VCaP (cell line): ENCODE measurements around the gene GIT1.

Source experiments
- H3K27ac ChIP-seq: fragments of 450-650 bp; 2 replicates; pipeline ENCODE4 v1.5.1; 2017
- TF ChIP-seq, protein P1 (sequence below): fragments of 450-650 bp; conservative IDR thresholded peaks from 2 replicates; pipeline ENCODE4 v1.5.1; 2017; ENCODE audit warnings: mild to moderate bottlenecking, moderate library complexity

Gene GIT1

DNA sequence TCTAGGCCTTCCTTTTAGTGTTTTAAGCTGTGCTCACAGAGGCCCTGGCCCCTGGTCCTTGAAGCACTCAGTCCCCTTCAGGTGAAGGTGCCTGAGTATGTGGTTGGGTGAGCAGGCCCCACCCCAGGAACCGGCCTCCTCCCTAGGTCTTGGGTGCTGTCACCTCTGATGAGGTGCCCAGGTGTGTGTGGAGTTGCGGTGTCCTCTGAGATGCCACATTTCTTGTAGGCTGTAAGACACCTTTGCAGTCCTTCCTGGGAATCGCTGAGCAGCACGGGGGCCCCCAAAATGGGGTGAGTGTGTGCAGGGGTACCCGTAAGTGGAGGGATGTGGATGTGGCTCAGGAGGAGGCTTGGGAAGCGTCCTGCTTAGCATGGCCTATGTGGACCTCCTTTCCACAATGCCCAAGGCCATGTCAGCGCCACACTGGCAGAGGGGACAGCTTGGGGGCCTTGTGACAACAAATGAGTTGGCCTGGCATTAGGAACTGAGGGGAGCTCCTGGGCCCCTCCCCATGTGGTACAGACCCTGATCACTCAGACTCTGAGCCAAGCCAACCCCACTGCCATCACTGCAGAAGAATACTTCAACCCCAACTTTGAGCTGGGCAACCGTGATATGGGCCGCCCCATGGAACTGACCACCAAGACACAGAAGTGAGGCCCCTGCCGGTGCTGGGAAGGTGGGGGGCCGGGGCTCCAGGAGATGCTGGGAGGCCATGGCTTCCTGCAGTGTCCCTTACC lies 22.1 kb upstream of the GIT1 start:
- TF ChIP-seq, protein P1, sequence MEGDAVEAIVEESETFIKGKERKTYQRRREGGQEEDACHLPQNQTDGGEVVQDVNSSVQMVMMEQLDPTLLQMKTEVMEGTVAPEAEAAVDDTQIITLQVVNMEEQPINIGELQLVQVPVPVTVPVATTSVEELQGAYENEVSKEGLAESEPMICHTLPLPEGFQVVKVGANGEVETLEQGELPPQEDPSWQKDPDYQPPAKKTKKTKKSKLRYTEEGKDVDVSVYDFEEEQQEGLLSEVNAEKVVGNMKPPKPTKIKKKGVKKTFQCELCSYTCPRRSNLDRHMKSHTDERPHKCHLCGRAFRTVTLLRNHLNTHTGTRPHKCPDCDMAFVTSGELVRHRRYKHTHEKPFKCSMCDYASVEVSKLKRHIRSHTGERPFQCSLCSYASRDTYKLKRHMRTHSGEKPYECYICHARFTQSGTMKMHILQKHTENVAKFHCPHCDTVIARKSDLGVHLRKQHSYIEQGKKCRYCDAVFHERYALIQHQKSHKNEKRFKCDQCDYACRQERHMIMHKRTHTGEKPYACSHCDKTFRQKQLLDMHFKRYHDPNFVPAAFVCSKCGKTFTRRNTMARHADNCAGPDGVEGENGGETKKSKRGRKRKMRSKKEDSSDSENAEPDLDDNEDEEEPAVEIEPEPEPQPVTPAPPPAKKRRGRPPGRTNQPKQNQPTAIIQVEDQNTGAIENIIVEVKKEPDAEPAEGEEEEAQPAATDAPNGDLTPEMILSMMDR = no peak
- H3K27ac ChIP-seq = no peak overlapping the region

DNA sequence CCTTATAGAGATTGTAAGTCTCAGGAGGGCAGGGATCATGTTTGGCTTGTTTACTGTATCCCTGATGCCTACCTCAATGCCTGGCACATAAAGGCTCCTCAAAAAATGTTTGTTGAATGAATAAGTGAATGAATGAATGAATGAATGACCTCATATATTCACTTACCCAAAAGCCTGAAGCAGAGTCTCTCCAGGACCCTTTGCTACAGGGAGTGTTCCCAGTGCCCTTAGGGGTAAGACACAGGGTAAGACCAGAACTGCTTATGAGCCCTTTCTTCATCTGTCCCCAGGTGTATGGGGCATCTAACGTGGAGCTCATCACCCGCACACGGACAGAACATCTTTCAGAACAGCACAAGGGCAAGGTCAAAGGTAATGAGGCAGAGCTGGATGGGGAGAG lies 20.9 kb upstream of the GIT1 start:
- TF ChIP-seq, protein P1 = no peak
- no peak overlapping the region for H3K27ac ChIP-seq

DNA sequence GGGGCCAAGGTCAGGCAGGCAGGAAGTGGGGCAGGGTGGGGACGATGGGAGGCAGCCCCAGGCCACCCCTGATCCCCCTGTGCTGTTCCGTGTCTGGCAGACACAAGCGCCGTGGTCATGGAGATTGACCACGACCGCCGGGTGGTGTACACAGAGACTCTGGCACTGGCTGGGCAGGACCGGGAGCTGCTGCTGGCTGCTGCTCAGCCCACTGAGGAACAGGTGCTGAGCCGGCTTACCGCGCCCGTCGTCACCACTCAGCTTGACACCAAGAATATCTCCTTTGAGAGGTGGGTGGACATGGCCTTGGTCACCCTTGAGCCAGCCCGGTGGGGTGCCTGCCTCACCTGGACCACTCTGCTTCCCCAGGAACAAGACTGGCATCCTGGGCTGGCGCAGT lies 19.5 kb upstream of the GIT1 start:
- H3K27ac ChIP-seq = no peak overlapping the region
- TF ChIP-seq, protein P1 = no peak

DNA sequence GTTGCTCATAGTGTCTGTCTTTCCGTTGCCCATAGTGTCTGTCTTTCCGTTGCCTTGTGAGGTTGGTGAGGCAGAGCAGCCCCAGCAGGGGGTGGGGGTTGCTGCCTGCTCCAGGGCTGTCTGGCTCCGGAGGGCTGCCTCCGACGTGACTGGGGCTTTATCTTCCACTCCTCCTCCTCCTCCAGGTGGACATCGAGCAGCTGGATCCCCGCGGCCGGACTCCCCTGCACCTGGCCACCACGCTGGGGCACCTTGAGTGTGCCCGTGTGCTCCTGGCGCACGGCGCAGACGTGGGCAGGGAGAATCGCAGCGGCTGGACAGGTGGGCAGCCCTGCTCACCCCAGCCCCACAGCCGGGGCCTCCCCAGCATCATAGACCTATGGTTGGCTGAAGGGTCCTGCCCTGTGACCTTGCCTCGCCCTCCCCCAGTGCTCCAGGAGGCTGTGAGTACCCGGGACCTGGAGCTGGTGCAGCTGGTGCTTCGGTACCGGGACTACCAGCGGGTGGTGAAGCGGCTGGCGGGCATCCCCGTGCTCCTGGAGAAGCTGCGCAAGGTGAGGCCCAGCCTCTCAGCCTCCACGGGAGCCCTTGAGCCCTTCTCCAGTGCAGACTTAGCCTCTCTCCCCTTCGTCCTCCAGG lies 18.2 kb upstream of the GIT1 start:
- TF ChIP-seq, protein P1 = no peak
- H3K27ac ChIP-seq = no peak overlapping the region

DNA sequence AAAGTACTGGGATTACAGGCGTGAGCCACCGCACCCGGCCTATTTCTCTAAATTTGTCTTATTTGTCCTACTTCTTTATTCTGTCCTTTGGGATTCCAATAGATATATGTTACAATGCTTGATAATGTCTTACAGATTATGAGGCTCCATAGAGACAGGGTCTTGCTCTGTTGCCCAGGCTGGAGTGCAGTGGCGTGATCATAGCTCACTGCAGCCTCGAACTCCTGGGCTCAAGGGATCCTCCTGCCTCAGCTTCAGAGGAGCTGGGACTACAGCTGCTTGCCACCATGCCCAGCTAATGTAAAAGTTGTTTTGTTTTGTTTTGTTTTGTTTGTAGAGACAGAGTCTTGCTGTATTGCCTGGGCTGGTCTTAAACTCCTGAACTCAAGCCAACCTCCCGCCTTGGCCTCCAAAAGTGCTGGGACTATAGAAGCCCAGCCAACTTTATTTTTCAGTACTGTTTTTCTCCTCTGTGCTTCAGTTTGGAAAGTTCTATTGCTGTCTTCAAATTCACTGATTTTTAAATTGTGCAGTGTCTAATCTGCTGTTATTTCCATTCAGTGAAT lies 13.7 kb upstream of the GIT1 start:
- H3K27ac ChIP-seq = no peak overlapping the region
- TF ChIP-seq, protein P1 = no peak

DNA sequence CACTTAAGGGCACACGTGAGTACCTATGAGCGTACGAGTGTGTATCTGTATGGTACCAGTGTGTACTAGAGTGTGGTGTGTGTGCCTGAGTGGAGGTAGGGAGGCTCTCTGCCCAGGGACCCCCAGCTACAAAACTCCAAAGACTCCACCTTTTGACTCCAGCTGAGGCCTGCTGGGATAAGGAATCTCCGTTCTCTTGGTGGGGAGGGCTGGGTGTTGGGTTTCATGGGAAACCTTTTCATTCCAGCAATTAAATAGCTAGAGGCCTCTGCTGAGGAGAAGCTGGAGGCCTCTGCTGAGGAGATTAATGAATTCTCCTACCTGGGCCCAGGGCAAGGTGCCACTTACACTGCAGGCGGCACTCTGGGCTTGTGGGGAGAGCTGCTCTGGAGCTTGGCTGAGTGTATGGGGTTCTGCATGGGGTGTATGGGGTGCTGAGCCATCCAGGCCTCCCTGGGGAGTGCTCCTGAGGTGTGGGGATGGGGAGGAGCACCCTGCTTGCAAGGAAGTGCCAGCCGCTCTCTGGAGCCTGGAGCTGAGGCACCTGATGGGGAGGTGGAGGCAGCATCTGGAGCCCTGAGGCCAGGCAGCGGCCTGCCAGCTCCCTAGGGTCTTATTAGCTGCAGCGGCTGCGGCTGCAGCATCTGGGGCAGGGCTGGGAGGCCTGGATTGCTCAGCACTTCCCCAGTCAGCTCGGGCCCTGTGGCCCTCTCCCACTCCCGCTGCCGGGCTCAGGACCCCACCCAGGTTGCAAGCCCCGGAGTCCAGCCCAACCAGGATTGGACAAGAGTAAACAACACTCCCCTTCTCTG lies 8.1 kb upstream of the GIT1 start:
- TF ChIP-seq, protein P1 = no peak
- H3K27ac ChIP-seq = peak overlapping the region; percentile 98; the same call in 1 of the 2 replicates

DNA sequence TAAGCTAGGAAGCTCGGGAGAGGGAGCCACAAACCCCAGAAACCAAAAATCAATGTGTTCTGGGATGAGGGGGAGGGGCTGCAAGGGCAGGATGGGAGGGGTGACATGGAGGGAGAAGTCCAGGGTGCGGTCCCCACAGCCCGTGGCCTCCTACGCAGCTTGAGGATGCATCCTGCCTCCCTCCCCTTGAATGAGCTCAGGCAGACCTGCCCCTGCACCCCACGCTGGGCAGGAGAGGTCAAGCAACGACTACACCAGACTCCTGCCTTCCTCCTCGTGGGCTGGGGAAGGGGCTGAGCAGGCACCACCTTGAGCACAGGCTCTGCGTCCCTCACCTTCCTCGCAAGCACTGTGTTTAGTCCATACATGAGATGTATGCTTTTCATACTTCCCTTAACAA lies 7.4 kb upstream of the GIT1 start:
- H3K27ac ChIP-seq = peak overlapping the region; percentile 98; the same call in 1 of the 2 replicates
- TF ChIP-seq, protein P1 = no peak
